ENCODE measurements around the gene NATD1. TPM values are rescaled to one million over a fixed set of nuclear protein-coding genes. Genes with fewer than 3 reads are reported as not detected.
A peak's percentile ranks its signal among the peaks of the same experiment; 100 is the strongest.

Gene NATD1
- polyA plus RNA-seq, 2 of the 4 experiments (the other 2 are of a cell fraction), result 1.1 to 1.6 TPM

DNA sequence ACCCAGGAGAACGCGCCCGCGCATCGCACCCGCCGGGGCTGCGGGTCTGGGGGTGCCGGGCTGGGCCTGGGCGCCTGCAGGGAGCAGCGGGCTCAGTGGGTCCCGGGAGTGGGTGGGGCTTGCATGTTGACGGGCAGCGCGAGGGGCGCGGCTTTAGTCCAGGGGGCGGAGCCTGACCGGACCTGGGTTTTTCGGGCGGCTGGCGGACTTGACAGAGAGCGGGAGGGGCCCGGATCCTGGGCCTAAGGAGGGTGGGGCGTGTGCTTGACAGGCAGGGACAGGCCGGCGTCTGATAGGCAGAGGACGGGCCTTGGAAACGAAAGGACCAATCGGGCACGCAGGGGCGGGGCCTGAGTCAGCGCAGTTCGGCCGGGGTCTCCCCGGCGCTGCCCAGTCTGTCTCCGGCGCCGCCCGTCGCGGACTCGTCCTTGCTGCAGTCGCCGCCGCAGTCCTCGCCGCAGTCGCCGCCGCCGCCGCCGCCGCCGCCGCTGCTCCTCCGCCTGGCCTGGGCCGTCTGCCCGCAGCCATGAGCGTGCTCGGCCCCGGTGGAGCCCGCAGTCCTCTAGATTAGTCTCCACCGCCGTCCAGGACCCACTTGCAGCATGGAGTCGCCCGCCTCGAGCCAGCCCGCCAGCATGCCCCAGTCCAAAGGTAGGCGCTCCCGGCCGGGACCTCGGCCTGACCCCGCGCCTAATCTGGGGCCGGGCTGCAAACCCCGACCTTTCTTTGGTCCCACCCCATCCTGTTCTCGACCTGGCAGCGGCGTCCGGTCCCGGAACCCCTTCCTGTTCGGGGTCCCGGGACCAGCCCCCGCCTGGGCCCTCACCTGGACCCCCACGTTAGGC lies 31.3 kb upstream of the NATD1 start, which contains the start of gene MAP2K3 (continued):
- TF ChIP-seq, protein P1, sequence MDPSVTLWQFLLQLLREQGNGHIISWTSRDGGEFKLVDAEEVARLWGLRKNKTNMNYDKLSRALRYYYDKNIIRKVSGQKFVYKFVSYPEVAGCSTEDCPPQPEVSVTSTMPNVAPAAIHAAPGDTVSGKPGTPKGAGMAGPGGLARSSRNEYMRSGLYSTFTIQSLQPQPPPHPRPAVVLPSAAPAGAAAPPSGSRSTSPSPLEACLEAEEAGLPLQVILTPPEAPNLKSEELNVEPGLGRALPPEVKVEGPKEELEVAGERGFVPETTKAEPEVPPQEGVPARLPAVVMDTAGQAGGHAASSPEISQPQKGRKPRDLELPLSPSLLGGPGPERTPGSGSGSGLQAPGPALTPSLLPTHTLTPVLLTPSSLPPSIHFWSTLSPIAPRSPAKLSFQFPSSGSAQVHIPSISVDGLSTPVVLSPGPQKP (IDR thresholded peaks at IDR 0.05; ENCODE audit: low read depth, low read length), result no peak
- TF ChIP-seq RCOR1 (IDR thresholded peaks at IDR 0.05; ENCODE audit: low read depth, low read length), result no peak
- TF ChIP-seq CHD2 (IDR thresholded peaks at IDR 0.05; ENCODE audit: low read length, partially characterized antibody), result no peak
- TF ChIP-seq FOSB (CRISPR knock-in tag; IDR thresholded peaks at IDR 0.05), result no peak
- no peak for TF ChIP-seq CHD4 (IDR thresholded peaks at IDR 0.05; ENCODE audit: borderline replicate concordance)
- no peak for TF ChIP-seq ZSCAN20 (CRISPR knock-in tag; IDR thresholded peaks at IDR 0.05)
- no peak for TF ChIP-seq FOSL2 (IDR thresholded peaks at IDR 0.05)
- TF ChIP-seq FOSL2 (CRISPR knock-in tag; IDR thresholded peaks at IDR 0.05), result peak; percentile 21
- no peak for TF ChIP-seq HDAC2 (IDR thresholded peaks at IDR 0.05)
- TF ChIP-seq, protein P2, sequence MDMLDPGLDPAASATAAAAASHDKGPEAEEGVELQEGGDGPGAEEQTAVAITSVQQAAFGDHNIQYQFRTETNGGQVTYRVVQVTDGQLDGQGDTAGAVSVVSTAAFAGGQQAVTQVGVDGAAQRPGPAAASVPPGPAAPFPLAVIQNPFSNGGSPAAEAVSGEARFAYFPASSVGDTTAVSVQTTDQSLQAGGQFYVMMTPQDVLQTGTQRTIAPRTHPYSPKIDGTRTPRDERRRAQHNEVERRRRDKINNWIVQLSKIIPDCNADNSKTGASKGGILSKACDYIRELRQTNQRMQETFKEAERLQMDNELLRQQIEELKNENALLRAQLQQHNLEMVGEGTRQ (IDR thresholded peaks at IDR 0.05), result no peak
- TF ChIP-seq, protein P3, sequence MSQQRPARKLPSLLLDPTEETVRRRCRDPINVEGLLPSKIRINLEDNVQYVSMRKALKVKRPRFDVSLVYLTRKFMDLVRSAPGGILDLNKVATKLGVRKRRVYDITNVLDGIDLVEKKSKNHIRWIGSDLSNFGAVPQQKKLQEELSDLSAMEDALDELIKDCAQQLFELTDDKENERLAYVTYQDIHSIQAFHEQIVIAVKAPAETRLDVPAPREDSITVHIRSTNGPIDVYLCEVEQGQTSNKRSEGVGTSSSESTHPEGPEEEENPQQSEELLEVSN (IDR thresholded peaks at IDR 0.05; ENCODE audit: borderline replicate concordance, low read depth), result no peak
- TF ChIP-seq, protein P4, sequence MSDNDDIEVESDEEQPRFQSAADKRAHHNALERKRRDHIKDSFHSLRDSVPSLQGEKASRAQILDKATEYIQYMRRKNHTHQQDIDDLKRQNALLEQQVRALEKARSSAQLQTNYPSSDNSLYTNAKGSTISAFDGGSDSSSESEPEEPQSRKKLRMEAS (IDR thresholded peaks at IDR 0.05), result peak; percentile 36; the same call in 1 of the 2 replicates
- TF ChIP-seq BHLHE40 (IDR thresholded peaks at IDR 0.05; ENCODE audit: low read depth, low read length), result no peak
- no peak for TF ChIP-seq ZNF302 (CRISPR knock-in tag; IDR thresholded peaks at IDR 0.05)
- TF ChIP-seq PHF8 (IDR thresholded peaks at IDR 0.05; ENCODE audit: borderline replicate concordance, low read depth), result peak; percentile 83
- TF ChIP-seq MAFK (IDR thresholded peaks at IDR 0.05; ENCODE audit: partially characterized antibody), result peak; percentile 84
- TF ChIP-seq CBX2 (IDR thresholded peaks at IDR 0.05; ENCODE audit: borderline replicate concordance, low read depth), result no peak
- TF ChIP-seq EHF (CRISPR knock-in tag; IDR thresholded peaks at IDR 0.05), result no peak
- no peak for TF ChIP-seq JUNB (IDR thresholded peaks at IDR 0.05)
- no peak for TF ChIP-seq EP300 (IDR thresholded peaks at IDR 0.05)
- TF ChIP-seq, protein P5, sequence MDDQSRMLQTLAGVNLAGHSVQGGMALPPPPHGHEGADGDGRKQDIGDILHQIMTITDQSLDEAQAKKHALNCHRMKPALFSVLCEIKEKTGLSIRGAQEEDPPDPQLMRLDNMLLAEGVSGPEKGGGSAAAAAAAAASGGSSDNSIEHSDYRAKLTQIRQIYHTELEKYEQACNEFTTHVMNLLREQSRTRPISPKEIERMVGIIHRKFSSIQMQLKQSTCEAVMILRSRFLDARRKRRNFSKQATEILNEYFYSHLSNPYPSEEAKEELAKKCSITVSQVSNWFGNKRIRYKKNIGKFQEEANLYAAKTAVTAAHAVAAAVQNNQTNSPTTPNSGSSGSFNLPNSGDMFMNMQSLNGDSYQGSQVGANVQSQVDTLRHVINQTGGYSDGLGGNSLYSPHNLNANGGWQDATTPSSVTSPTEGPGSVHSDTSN (IDR thresholded peaks at IDR 0.05), result peak; percentile 95
- TF ChIP-seq ESRRA (IDR thresholded peaks at IDR 0.05; ENCODE audit: borderline replicate concordance, low read length), result no peak
- no peak for TF ChIP-seq SREBF2 (IDR thresholded peaks at IDR 0.05)
- TF ChIP-seq, protein P6, sequence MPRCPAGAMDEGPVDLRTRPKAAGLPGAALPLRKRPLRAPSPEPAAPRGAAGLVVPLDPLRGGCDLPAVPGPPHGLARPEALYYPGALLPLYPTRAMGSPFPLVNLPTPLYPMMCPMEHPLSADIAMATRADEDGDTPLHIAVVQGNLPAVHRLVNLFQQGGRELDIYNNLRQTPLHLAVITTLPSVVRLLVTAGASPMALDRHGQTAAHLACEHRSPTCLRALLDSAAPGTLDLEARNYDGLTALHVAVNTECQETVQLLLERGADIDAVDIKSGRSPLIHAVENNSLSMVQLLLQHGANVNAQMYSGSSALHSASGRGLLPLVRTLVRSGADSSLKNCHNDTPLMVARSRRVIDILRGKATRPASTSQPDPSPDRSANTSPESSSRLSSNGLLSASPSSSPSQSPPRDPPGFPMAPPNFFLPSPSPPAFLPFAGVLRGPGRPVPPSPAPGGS (IDR thresholded peaks at IDR 0.05), result peak; percentile 83; the same call in 2 of the 3 replicates
- TF ChIP-seq MYC (IDR thresholded peaks at IDR 0.05; ENCODE audit: borderline replicate concordance, low read length), result no peak
- TF ChIP-seq, protein P7, sequence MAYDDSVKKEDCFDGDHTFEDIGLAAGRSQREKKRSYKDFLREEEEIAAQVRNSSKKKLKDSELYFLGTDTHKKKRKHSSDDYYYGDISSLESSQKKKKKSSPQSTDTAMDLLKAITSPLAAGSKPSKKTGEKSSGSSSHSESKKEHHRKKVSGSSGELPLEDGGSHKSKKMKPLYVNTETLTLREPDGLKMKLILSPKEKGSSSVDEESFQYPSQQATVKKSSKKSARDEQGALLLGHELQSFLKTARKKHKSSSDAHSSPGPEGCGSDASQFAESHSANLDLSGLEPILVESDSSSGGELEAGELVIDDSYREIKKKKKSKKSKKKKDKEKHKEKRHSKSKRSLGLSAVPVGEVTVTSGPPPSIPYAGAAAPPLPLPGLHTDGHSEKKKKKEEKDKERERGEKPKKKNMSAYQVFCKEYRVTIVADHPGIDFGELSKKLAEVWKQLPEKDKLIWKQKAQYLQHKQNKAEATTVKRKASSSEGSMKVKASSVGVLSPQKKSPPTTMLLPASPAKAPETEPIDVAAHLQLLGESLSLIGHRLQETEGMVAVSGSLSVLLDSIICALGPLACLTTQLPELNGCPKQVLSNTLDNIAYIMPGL (CRISPR knock-in tag; IDR thresholded peaks at IDR 0.05; ENCODE audit: borderline replicate concordance), result no peak
- TF ChIP-seq JUN (IDR thresholded peaks at IDR 0.05), result peak in 1 of 2 experiments; percentile 91; a peak in 3 of 5 replicates
- TF ChIP-seq, protein P8, sequence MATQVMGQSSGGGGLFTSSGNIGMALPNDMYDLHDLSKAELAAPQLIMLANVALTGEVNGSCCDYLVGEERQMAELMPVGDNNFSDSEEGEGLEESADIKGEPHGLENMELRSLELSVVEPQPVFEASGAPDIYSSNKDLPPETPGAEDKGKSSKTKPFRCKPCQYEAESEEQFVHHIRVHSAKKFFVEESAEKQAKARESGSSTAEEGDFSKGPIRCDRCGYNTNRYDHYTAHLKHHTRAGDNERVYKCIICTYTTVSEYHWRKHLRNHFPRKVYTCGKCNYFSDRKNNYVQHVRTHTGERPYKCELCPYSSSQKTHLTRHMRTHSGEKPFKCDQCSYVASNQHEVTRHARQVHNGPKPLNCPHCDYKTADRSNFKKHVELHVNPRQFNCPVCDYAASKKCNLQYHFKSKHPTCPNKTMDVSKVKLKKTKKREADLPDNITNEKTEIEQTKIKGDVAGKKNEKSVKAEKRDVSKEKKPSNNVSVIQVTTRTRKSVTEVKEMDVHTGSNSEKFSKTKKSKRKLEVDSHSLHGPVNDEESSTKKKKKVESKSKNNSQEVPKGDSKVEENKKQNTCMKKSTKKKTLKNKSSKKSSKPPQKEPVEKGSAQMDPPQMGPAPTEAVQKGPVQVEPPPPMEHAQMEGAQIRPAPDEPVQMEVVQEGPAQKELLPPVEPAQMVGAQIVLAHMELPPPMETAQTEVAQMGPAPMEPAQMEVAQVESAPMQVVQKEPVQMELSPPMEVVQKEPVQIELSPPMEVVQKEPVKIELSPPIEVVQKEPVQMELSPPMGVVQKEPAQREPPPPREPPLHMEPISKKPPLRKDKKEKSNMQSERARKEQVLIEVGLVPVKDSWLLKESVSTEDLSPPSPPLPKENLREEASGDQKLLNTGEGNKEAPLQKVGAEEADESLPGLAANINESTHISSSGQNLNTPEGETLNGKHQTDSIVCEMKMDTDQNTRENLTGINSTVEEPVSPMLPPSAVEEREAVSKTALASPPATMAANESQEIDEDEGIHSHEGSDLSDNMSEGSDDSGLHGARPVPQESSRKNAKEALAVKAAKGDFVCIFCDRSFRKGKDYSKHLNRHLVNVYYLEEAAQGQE (IDR thresholded peaks at IDR 0.05), result 0 out of 2 replicates have a peak, but pooled peaks have one; percentile 9
- TF ChIP-seq, protein P9, sequence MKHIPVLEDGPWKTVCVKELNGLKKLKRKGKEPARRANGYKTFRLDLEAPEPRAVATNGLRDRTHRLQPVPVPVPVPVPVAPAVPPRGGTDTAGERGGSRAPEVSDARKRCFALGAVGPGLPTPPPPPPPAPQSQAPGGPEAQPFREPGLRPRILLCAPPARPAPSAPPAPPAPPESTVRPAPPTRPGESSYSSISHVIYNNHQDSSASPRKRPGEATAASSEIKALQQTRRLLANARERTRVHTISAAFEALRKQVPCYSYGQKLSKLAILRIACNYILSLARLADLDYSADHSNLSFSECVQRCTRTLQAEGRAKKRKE (CRISPR knock-in tag; IDR thresholded peaks at IDR 0.05; ENCODE audit: low read depth), result no peak

All from A549 (cell line).